Panc1 (cell line): ENCODE results near the gene EGFR.

ENCODE experiments used
- CTCF ChIP-seq: fragments of 450-650 bp; IDR thresholded peaks from 2 replicates; pipeline ENCODE4 v1.5.1; 2017; ENCODE audit warnings: mild to moderate bottlenecking
- POLR2AphosphoS5 ChIP-seq: IDR thresholded peaks from 2 replicates; pipeline ENCODE4 v1.6.1; 2012; ENCODE audit warnings: mild to moderate bottlenecking, low read depth, low read length, moderate library complexity
- SIN3A ChIP-seq: IDR thresholded peaks from 2 replicates; pipeline ENCODE4 v1.6.1; 2012; ENCODE audit warnings: low read depth, mild to moderate bottlenecking, low read length, moderate library complexity, borderline replicate concordance; ENCODE audit not compliant: insufficient read depth
- TF ChIP-seq, protein P1 (sequence below), 2 experiments: IDR thresholded peaks; 2 replicates each; pipeline ENCODE4 v1.6.1; 2011 to 2012; ENCODE audit warnings: low read depth in 2 of 2, control low read depth in 1 of 2, low read length in 1 of 2, mild to moderate bottlenecking in 1 of 2, moderate library complexity in 1 of 2; ENCODE audit not compliant: insufficient read depth in 1 of 2

- TF ChIP-seq, protein P1, sequence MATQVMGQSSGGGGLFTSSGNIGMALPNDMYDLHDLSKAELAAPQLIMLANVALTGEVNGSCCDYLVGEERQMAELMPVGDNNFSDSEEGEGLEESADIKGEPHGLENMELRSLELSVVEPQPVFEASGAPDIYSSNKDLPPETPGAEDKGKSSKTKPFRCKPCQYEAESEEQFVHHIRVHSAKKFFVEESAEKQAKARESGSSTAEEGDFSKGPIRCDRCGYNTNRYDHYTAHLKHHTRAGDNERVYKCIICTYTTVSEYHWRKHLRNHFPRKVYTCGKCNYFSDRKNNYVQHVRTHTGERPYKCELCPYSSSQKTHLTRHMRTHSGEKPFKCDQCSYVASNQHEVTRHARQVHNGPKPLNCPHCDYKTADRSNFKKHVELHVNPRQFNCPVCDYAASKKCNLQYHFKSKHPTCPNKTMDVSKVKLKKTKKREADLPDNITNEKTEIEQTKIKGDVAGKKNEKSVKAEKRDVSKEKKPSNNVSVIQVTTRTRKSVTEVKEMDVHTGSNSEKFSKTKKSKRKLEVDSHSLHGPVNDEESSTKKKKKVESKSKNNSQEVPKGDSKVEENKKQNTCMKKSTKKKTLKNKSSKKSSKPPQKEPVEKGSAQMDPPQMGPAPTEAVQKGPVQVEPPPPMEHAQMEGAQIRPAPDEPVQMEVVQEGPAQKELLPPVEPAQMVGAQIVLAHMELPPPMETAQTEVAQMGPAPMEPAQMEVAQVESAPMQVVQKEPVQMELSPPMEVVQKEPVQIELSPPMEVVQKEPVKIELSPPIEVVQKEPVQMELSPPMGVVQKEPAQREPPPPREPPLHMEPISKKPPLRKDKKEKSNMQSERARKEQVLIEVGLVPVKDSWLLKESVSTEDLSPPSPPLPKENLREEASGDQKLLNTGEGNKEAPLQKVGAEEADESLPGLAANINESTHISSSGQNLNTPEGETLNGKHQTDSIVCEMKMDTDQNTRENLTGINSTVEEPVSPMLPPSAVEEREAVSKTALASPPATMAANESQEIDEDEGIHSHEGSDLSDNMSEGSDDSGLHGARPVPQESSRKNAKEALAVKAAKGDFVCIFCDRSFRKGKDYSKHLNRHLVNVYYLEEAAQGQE (IDR thresholded peaks at IDR 0.05; ENCODE audit: insufficient read depth in 1 of 2, low read depth in 2 of 2, low read length in 1 of 2) = no peak
- TF ChIP-seq CTCF (no peak), POLR2AphosphoS5 (no peak), SIN3A (no peak)
Measured at GRCh38 chr7:55109404-55110167, 90.8 kb downstream of the EGFR start.
